ENCODE results near the gene MICAL3. TPM values are rescaled to one million over a fixed set of nuclear protein-coding genes. Genes with fewer than 3 reads are reported as not detected.

The MICAL3 gene
- total and polyA plus RNA-seq, 2 of the 8 experiments (the other 6 are each of a cell fraction or from before 2014, with no cell fraction given), result 8.3 to 41.8 TPM

DNA sequence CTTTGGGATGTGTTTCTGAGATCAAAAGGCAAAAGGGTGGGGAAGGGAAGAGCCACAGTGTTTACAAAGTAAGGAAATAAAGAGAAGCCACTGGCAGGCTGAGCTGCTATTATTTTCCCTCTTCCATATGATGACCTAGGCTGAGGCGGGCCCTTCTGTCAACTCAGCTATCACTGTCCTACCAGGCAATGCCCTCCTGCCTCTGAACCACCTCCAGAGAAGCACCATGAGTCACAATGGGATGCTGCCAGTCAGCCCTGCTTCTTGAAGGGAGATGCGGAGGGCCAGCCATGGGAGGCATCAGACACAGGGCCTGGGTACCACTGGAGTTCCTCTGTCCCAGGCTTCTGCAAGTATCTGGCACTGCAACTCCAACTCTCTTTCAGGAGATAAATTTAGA, 142.2 kb downstream of the MICAL3 start (continued):
- no peak for TF ChIP-seq RAD21 (IDR thresholded peaks at IDR 0.05 in 1 of 2, conservative IDR thresholded peaks at IDR 0.05 in 1 of 2; ENCODE audit: low read depth in 2 of 2, low read length in 2 of 2)
